Measurements from ENCODE around the gene PRPH.
"Not testable (repeated sequence)": the region's sequence is repeated elsewhere in the genome, so short reads cannot be mapped to it uniquely, and the experiment has no call there.

Gene PRPH

DNA sequence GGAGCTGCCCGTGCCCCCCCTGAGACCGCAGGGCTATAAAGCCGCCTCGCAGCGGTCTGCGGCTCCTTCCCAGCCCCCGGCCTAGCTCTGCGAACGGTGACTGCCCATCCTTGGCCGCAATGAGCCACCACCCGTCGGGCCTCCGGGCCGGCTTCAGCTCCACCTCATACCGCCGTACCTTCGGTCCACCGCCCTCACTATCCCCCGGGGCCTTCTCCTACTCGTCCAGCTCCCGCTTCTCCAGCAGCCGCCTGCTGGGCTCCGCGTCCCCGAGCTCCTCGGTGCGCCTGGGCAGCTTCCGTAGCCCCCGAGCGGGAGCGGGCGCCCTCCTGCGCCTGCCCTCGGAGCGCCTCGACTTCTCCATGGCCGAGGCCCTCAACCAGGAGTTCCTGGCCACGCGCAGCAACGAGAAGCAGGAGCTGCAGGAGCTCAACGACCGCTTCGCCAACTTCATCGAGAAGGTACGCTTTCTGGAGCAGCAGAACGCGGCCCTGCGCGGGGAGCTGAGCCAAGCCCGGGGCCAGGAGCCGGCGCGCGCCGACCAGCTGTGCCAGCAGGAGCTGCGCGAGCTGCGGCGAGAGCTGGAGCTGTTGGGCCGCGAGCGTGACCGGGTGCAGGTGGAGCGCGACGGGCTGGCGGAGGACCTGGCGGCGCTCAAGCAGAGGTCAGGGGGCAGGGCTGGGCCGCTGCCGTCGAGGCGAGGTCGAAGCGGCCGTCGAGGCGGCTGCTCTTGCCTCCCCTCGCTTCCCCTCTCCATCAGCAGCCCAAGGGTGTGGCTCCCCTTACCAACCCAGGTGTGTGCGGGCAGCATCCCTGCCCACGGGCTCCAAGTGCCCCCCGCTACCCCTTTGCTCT is at the start of gene PRPH:
TSS of gene PRPH (plus strand) at position 66 of the 855 bp plus-strand sequence. CDS start at position 120, 54 bp downstream.
- intact Hi-C loops (cut with micrococcal nuclease) = no loop called here
- no peaks in the 10 kb centered on the region for H3K36me3 Mint-ChIP-seq (ENCODE audit: low read depth)
- no peaks in the 10 kb centered on the region for H3K9me3 Mint-ChIP-seq
- no peak within 1 kb of the TSS for H3K27ac Mint-ChIP-seq
- H3K27me3 Mint-ChIP-seq = peaks cover 90% of the 10 kb centered on the region
- H3K4me3 Mint-ChIP-seq = no peak within 1 kb of the TSS
- peaks cover 38% of the 10 kb centered on the region for H3K4me1 Mint-ChIP-seq (ENCODE audit: low read depth)

- Mint-ChIP-seq H3K4me3 (no peak overlapping the region), H3K36me3 (ENCODE audit: low read depth) (no peaks in the 10 kb centered on the region), H3K9me3 (no peaks in the 10 kb centered on the region), H3K4me1 (ENCODE audit: low read depth) (peaks cover 22% of the 10 kb centered on the region), H3K27me3 (no peaks in the 10 kb centered on the region), H3K27ac (no peak overlapping the region)
- intact Hi-C loops (cut with micrococcal nuclease) = no loop called here
Measured at GRCh38 chr12:49251357-49251756, 43.6 kb upstream of the PRPH start.

- Mint-ChIP-seq H3K9me3 (no peaks in the 10 kb centered on the region), H3K4me3 (no peak overlapping the region), H3K36me3 (ENCODE audit: low read depth) (no peaks in the 10 kb centered on the region), H3K27ac (no peak overlapping the region), H3K27me3 (no peaks in the 10 kb centered on the region), H3K4me1 (ENCODE audit: low read depth) (peaks cover 32% of the 10 kb centered on the region)
- intact Hi-C loops (cut with micrococcal nuclease) = no loop called here
Measured at GRCh38 chr12:49253033-49253623, 41.8 kb upstream of the PRPH start.

DNA sequence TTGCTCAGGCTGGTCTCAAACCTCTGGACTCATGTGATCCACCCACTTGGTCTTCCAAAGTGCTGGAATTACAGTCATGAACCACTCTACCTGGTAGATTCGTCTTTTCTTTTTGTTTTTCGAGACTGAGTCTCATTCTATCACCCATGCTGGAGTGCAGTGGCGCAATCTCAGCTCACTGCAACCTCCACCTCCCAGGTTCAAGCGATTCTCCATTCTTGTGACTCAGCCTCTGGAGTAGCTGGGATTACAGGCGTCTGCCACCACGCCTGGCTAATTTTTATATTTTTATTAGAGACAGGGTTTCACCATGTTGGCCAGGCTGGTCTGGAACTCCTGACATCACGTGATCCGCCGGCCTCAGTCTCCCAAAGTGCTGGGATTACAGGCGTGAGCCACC is 39.5 kb upstream of the PRPH start:
- H3K27ac Mint-ChIP-seq; H3K9me3 Mint-ChIP-seq; intact Hi-C loops (cut with micrococcal nuclease); H3K4me3 Mint-ChIP-seq; H3K36me3 Mint-ChIP-seq (ENCODE audit: low read depth); H3K27me3 Mint-ChIP-seq: not testable (repeated sequence)
- peaks cover 43% of the 10 kb centered on the region for H3K4me1 Mint-ChIP-seq (ENCODE audit: low read depth)

GRCh38 chr12:49255857-49256637 is 38.9 kb upstream of the PRPH start:
- Mint-ChIP-seq H3K27me3 (no peaks in the 10 kb centered on the region), H3K27ac (peak overlapping the region; percentile 73), H3K36me3 (ENCODE audit: low read depth) (no peaks in the 10 kb centered on the region), H3K4me3 (no peak overlapping the region), H3K4me1 (ENCODE audit: low read depth) (peaks cover 45% of the 10 kb centered on the region), H3K9me3 (no peaks in the 10 kb centered on the region)
- intact Hi-C loops (cut with micrococcal nuclease) = no loop called here

DNA sequence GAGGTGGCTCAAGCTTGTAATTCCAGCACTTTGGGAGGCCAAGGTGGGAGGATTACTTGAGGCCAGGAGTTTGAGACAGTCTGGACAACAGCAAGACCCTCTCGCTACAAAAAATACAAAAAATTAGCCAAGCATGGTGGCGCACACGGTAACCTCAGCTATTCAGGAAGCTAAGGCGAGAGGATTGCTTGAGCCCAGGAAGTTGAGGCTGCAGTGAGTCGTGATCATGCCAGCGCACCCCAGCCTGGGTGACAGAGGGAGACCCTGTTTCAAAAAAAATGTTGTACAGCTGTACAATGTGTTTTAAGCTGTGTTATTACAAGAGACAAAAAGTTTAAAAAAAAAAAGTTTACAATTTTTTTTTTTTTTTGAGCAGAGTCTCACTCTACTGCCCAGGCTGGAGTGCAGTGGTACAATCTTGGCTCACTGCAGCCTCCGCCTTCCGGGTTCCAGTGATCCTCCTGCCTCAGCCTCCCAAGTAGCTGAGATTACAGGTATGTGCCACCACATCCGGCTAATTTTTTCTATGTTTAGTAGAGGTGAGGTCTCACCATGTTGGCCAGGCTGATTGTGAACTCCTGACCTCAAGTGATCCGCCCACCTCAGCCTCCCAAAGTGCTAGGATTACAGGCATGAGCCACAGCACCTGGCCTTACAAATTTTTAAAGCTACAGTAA is 37.3 kb upstream of the PRPH start:
- H3K4me3 Mint-ChIP-seq; H3K9me3 Mint-ChIP-seq; intact Hi-C loops (cut with micrococcal nuclease); H3K36me3 Mint-ChIP-seq (ENCODE audit: low read depth); H3K27me3 Mint-ChIP-seq: not testable (repeated sequence)
- Mint-ChIP-seq H3K4me1 (ENCODE audit: low read depth) (peaks cover 45% of the 10 kb centered on the region), H3K27ac (peak overlapping the region; percentile 73)

DNA sequence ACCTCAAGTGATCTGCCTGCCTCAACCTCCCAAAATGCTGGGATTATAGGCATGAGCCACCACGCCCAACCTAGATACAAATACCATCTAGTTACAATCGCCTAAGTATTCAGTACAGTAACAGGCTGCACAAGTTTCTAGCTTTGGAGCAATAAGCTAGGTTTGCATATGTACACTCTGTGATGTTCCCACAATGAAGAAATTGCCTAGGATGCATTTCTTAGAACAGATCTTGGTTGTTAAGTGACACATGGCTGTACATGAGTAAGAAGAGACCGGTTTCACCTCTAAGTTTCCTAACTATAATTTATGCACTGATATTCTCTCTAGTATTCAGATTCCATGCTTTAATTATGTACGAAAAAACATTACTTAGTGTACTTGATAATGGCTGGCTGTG is 35.5 kb upstream of the PRPH start:
- H3K4me3 Mint-ChIP-seq = no peak overlapping the region
- intact Hi-C loops (cut with micrococcal nuclease) = no loop called here
- H3K4me1 Mint-ChIP-seq (ENCODE audit: low read depth) = peaks cover 48% of the 10 kb centered on the region
- H3K27ac Mint-ChIP-seq = peak overlapping the region; percentile 67
- H3K27me3 Mint-ChIP-seq = no peaks in the 10 kb centered on the region
- no peaks in the 10 kb centered on the region for H3K9me3 Mint-ChIP-seq
- peaks cover 6% of the 10 kb centered on the region for H3K36me3 Mint-ChIP-seq (ENCODE audit: low read depth)

DNA sequence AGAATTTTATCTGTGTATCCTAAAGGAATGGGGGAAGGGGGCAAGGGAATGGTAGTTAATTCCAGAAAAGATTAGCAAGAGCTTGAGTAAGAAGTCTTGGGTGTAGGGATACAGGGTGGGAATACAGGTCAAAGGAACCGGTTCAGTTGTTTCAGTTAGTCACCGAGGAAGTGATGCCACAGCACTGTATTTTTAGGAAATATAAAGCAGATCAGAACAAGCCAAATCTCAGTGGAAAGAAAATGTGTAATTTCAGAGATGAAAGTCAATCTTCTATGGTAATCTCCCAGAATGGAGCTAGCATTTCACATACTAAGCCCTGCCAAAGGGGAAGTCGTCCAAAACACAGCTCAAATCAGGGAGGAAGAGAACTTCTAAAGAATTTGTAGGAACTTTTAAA is 34.8 kb upstream of the PRPH start:
- intact Hi-C loops (cut with micrococcal nuclease) = no loop called here
- peaks cover 46% of the 10 kb centered on the region for H3K4me1 Mint-ChIP-seq (ENCODE audit: low read depth)

DNA sequence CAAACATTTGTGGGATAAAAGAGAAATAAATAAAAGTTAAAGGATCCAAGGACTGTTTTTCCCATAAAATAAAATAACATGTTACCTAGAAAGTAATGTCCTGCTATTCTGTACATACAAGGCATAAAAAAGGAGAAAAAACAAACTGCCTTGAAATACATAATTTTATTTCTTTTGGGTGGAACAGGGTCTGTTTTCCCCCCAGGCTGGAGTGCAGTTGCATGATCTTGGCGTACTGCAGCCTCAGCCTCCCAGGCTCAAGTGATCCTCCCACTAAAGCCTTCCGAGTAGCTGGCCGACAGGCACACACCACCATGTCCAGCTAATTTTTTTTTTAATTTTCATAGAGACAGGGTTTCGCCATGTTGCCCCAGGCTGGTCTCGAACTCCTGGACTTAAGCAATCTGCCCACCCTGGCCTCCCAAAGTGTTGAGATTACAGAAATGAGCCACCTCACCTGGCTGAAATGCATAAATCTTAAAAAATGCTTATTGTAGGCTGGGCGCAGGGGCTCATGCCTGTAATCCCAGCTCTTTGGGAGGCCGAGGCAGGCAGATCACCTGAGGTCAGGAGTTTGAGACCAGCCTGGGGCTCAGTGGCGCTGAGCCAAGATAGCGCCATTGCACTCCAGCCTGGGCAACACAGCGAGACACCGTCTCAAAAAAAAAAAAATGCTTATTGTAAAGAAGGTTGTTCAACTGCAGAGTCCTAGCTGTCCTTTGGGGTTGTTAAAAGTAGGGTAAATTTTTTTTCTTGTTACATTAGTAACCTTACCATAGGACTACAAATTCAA is 34.2 kb upstream of the PRPH start:
- Mint-ChIP-seq H3K4me3 (no peak overlapping the region), H3K36me3 (ENCODE audit: low read depth) (peaks cover 19% of the 10 kb centered on the region), H3K27me3 (no peaks in the 10 kb centered on the region), H3K9me3 (no peaks in the 10 kb centered on the region), H3K4me1 (ENCODE audit: low read depth) (peaks cover 40% of the 10 kb centered on the region), H3K27ac (peak overlapping the region; percentile 67)
- intact Hi-C loops (cut with micrococcal nuclease) = no loop called here

More for the DNA sequence above, 34.8 kb upstream of the PRPH start:
- no peaks in the 10 kb centered on the region for H3K9me3 Mint-ChIP-seq
- H3K27ac Mint-ChIP-seq = peak overlapping the region; percentile 67
- H3K36me3 Mint-ChIP-seq (ENCODE audit: low read depth) = peaks cover 13% of the 10 kb centered on the region
- no peak overlapping the region for H3K4me3 Mint-ChIP-seq
- no peaks in the 10 kb centered on the region for H3K27me3 Mint-ChIP-seq

DNA sequence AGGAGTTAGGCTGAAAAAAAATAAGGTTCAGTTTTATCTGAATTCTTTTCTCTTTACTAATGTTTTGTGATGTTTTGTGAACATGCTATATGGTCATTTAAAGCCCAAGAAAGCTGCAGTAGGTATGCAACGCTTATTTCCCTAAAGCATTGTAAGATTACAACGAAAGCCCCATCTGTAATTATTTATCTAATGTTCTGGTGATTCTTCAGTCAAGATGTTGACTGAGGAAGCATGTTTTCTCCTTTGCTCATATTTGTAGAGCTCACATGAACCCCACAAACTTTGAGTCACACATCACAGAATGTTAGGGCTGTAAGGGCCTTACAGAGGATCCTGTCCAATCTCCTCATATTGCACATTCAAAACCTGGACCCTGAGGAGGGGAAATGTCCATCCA is 33.2 kb upstream of the PRPH start:
- intact Hi-C loops (cut with micrococcal nuclease) = no loop called here
- no peak overlapping the region for H3K4me3 Mint-ChIP-seq
- peaks cover 32% of the 10 kb centered on the region for H3K4me1 Mint-ChIP-seq (ENCODE audit: low read depth)
- no peak overlapping the region for H3K27ac Mint-ChIP-seq
- H3K27me3 Mint-ChIP-seq = no peaks in the 10 kb centered on the region
- peaks cover 26% of the 10 kb centered on the region for H3K36me3 Mint-ChIP-seq (ENCODE audit: low read depth)
- H3K9me3 Mint-ChIP-seq = no peaks in the 10 kb centered on the region

GRCh38 chr12:49263400-49263763 is 31.6 kb upstream of the PRPH start:
- H3K4me1 Mint-ChIP-seq (ENCODE audit: low read depth) = peaks cover 42% of the 10 kb centered on the region
- intact Hi-C loops (cut with micrococcal nuclease) = no loop called here
- peak overlapping the region; percentile 91 for H3K4me3 Mint-ChIP-seq
- H3K36me3 Mint-ChIP-seq (ENCODE audit: low read depth) = peaks cover 36% of the 10 kb centered on the region
- no peaks in the 10 kb centered on the region for H3K9me3 Mint-ChIP-seq
- peak overlapping the region; percentile 95 for H3K27ac Mint-ChIP-seq
- H3K27me3 Mint-ChIP-seq = no peaks in the 10 kb centered on the region

DNA sequence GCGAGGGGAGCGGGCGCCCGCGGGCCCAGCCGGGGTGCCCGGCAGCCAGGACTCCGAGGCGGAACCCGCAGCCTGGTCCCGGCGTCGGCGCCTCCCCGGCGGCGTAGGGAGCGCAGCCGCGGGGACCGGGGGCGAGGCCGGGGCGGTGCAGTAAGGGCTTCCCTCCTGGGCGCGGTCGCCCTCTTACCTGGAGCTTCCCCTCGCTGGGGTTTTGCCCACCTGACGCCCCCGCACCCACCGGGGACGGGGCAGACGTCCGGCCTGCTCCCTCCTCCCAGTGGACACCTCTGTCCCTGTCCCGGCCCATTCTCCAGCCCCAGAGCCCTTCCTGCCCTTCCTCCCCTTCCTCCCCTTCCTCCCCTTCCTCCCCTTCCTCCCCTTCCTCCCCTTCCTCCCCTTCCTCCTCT is 30.5 kb upstream of the PRPH start:
- peak overlapping the region; percentile 91 for H3K4me3 Mint-ChIP-seq
- intact Hi-C loops (cut with micrococcal nuclease) = no loop called here
- H3K27ac Mint-ChIP-seq = peak overlapping the region; percentile 95
- peaks cover 51% of the 10 kb centered on the region for H3K4me1 Mint-ChIP-seq (ENCODE audit: low read depth)
- no peaks in the 10 kb centered on the region for H3K27me3 Mint-ChIP-seq
- peaks cover 47% of the 10 kb centered on the region for H3K36me3 Mint-ChIP-seq (ENCODE audit: low read depth)
- no peaks in the 10 kb centered on the region for H3K9me3 Mint-ChIP-seq

Measured in dendritic cell treated with granulocyte-macrophage colony-stimulating factor and Interleukin-4, amounts not matched to agents 40 ng/mL and 50 ng/mL, for 4 days (primary cell).